Glutamatergic neuron (in vitro differentiated cells): ENCODE data around the gene RFX7. TPM values are rescaled to one million over a fixed set of nuclear protein-coding genes. Genes with fewer than 3 reads are reported as not detected.
"Not testable (repeated sequence)": the region's sequence is repeated elsewhere in the genome, so short reads cannot be mapped to it uniquely, and the experiment has no call there.

Experiments
- DNase-seq: peaks from one replicate; pipeline ENCODE4 v3.0.0; 2022
- H3K27ac Mint-ChIP-seq: one replicate; pipeline ENCODE4 v1.8.0; 2020; ENCODE audit warnings: mild to moderate bottlenecking, mixed read lengths, inconsistent platforms; ENCODE audit not compliant: unreplicated experiment
- H3K27me3 Mint-ChIP-seq: one replicate; pipeline ENCODE4 v1.8.0; 2020; ENCODE audit warnings: mild to moderate bottlenecking, moderate library complexity, mixed read lengths, inconsistent platforms; ENCODE audit not compliant: unreplicated experiment
- H3K36me3 Mint-ChIP-seq: one replicate; pipeline ENCODE4 v1.8.0; 2020; ENCODE audit warnings: mild to moderate bottlenecking, mixed read lengths, inconsistent platforms; ENCODE audit not compliant: unreplicated experiment
- H3K4me1 Mint-ChIP-seq: one replicate; pipeline ENCODE4 v1.8.0; 2020; ENCODE audit warnings: mild to moderate bottlenecking, low read depth, mixed read lengths, inconsistent platforms; ENCODE audit not compliant: unreplicated experiment
- H3K4me3 Mint-ChIP-seq: one replicate; pipeline ENCODE4 v1.8.0; 2020; ENCODE audit warnings: mild to moderate bottlenecking, mixed read lengths, inconsistent platforms; ENCODE audit not compliant: unreplicated experiment
- H3K9me3 Mint-ChIP-seq: one replicate; pipeline ENCODE4 v1.8.0; 2020; ENCODE audit warnings: mild to moderate bottlenecking, moderate library complexity, mixed read lengths, inconsistent platforms; ENCODE audit not compliant: unreplicated experiment
- CTCF ChIP-seq: fragments of 200-600 bp; sonication (generic); IDR thresholded peaks from one replicate; pipeline ENCODE4 v1.5.0; 2021; ENCODE audit not compliant: partially characterized antibody, unreplicated experiment
- total RNA-seq: library from RNA; stranded (reverse); fragmentation: NEBNext Ultra II Directional; extraction: Animal tissue kit (Norgen Biotek cat#: 25700); gene quantifications from one replicate; pipeline ENCODE4 v1.2.1, GENCODE V29; 2021; ENCODE audit not compliant: unreplicated experiment

The RFX7 gene
- total RNA-seq, 1 donor from 2014 or later = 34.1 TPM

DNA sequence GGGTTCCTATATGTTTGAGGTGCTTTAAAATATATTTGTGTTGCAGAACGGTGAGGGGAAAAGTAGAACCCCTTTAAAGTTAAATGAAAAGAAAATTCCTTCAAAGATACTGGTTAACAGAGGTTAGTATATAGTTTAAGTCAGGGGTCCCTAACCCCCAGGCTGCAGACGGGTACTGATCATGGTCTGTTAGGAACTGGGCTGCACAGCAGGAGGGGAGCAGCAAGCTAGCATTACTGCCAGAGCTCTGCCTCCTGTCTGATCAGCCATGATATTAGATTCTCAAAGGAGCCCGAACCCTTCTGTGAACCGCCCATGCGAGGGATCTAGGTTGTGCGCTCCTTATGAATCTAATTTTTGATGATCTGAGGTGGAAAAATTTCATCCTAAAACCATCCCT lies 37.5 kb upstream of the RFX7 start:
- Mint-ChIP-seq H3K27ac (no peak overlapping the region), H3K4me3 (no peak overlapping the region), H3K4me1 (no peaks in the 10 kb centered on the region), H3K9me3 (peaks cover 2% of the 10 kb centered on the region), H3K36me3 (no peaks in the 10 kb centered on the region), H3K27me3 (no peaks in the 10 kb centered on the region)
- TF ChIP-seq CTCF = no peak
- DNase-seq = no peak

DNA sequence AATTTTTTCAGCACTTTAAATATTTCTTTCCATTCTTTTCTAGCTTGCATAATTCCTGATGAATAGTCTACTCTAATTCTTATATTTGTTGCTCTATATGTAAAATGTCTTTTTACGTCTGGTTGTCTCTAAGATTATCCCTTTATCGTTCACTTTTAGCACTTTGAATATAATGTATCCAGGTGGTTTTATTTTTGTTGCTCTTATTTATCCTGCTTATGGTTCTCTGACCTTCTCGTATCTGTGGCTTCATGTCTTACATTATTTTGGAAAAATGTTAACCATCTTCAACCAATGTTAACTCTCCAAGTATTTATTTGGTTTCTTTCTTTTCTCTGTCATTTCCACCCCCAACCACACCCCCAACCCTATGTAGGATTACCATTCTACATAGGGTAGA lies 30.0 kb upstream of the RFX7 start:
- Mint-ChIP-seq H3K27ac (no peak overlapping the region), H3K4me1 (no peaks in the 10 kb centered on the region), H3K9me3 (peaks cover 2% of the 10 kb centered on the region), H3K27me3 (peaks cover 5% of the 10 kb centered on the region), H3K36me3 (no peaks in the 10 kb centered on the region), H3K4me3 (no peak overlapping the region)
- no peak for DNase-seq
- TF ChIP-seq CTCF = no peak

DNA sequence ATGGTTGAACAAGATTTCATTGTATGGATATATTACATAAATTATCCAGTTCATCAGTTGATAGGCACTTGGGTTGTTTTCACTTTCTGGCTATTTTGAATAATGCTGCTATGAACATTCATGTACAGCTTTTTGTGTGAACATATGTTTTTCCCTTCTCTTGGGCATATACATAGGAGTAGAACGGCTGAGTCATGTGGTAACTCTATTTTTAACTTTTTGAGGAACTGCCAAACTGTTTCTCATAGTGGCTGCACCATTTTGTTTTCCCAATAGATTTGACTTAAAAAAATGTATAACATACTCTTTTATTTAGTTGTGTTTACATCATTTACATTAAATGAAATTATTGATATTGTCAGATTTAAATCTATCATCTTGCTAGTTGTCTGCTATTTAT lies 28.8 kb upstream of the RFX7 start:
- TF ChIP-seq CTCF = no peak
- H3K27ac Mint-ChIP-seq = no peak overlapping the region
- DNase-seq = no peak
- no peak overlapping the region for H3K4me3 Mint-ChIP-seq
- no peaks in the 10 kb centered on the region for H3K36me3 Mint-ChIP-seq
- H3K9me3 Mint-ChIP-seq = no peaks in the 10 kb centered on the region
- H3K4me1 Mint-ChIP-seq = no peaks in the 10 kb centered on the region
- H3K27me3 Mint-ChIP-seq = peaks cover 5% of the 10 kb centered on the region

- not testable (repeated sequence) for H3K36me3 Mint-ChIP-seq, H3K4me3 Mint-ChIP-seq, H3K27me3 Mint-ChIP-seq, H3K9me3 Mint-ChIP-seq, DNase-seq, H3K27ac Mint-ChIP-seq, H3K4me1 Mint-ChIP-seq
Observed at GRCh38 chr15:56266465-56266864, 22.8 kb upstream of the RFX7 start.

DNA sequence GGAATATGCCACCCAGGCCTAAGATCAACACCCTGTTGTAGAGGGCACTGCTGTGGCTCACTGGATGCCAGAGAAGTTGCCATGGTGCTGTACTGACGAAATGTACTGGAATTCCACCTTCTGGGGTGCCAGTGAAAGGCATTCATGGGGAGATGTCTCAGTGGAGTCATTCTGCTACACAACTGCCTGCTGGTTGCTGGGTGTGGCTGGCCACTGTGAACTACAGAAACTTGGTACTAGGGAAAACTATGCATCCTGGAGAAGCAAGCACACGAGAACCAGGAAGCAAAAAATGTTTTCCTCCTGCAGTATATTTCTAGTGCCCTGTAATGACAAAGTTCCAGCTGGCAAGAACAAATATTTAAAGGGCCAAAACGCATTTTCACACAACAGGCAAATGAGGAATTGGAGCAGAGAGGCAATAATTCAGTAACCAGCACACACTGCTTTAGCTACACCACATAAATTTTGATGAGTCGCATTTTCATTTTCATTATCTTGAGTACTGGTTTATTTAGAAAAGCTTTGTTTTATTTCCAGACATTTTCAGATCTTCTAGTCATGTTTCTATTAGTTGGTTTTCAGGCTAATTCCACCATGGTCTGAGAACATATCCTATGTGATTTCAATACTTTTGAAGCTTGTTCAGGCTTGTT lies 18.3 kb upstream of the RFX7 start:
- no peak for TF ChIP-seq CTCF
- Mint-ChIP-seq H3K36me3 (peaks cover 6% of the 10 kb centered on the region), H3K9me3 (peaks cover 2% of the 10 kb centered on the region), H3K4me3 (no peak overlapping the region), H3K4me1 (no peaks in the 10 kb centered on the region), H3K27me3 (peaks cover under 1% of the 10 kb centered on the region), H3K27ac (no peak overlapping the region)
- no peak for DNase-seq

DNA sequence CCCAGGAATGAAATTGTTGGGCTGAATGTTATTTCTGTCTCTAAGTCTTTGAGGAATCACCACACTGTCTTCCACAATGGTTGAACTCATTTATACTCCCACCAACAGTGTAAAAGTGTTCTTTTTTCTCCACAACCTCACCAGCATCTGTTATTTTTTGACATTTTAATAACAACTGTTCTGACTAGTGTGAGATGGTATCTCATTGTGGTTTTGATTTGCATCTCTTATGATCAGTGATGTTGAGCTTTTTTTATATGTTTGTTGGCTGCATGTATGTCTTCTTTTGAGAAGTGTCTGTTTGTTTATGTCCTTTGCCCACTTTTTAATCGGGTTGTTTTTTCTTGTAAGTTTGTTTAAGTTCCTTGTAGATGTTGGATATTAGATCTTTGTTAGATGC lies 13.6 kb upstream of the RFX7 start:
- not testable (repeated sequence) for H3K4me3 Mint-ChIP-seq, H3K27me3 Mint-ChIP-seq, H3K36me3 Mint-ChIP-seq, H3K27ac Mint-ChIP-seq, DNase-seq, H3K9me3 Mint-ChIP-seq
- peaks cover 23% of the 10 kb centered on the region for H3K4me1 Mint-ChIP-seq
